T-helper 1 cell (primary cell): ENCODE results near the gene SRP9.

Experiments used
- DNase-seq, 5 donors: peaks; one replicate each; pipeline ENCODE4 v3.0.0-alpha.2; 2012 to 2020
- total RNA-seq, 4 donors: gene quantifications; one replicate each; lab custom pipeline; 2026; lab: John Stamatoyannopoulos, UW

The SRP9 gene
- 20.3 to 77.1 (median 31.2) reads per million in 4 donors for total RNA-seq

DNA sequence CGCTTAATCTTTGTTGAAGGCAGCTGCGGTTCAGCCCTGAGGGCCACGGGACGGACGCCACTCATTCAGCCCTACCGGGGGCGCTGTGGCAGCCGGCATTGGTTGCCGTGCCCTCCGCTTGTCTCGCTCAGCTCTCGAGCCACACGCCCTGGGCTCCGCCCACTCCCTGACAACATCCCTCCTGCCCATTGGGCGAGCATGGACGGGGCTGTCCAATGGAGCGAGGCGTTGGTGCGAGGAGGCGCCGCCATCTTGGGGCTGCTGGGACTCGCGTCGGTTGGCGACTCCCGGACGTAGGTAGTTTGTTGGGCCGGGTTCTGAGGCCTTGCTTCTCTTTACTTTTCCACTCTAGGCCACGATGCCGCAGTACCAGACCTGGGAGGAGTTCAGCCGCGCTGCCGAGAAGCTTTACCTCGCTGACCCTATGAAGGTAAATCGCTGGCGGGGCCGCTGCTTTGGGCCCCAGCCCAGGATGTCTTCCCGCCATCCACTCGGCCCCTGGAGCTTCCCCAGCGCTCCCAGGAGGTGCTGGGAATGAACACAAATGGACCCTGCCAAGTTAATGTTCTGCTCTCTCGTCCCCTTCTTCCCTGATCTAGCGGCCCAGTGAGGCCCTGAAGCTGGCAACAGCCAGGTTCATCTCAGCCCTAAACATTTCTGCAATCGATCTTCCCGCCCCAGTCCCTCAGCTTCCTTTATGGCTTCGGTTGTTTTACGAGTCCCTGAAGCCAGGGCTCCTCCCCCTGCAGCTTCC lies at the start of gene SRP9:
SRP9 (plus strand) TSS at position 244 of the 754 bp plus-strand sequence; CDS start at position 359, 115 bp downstream.
- peak; percentile 96 to 99 (median 98) for DNase-seq

DNA sequence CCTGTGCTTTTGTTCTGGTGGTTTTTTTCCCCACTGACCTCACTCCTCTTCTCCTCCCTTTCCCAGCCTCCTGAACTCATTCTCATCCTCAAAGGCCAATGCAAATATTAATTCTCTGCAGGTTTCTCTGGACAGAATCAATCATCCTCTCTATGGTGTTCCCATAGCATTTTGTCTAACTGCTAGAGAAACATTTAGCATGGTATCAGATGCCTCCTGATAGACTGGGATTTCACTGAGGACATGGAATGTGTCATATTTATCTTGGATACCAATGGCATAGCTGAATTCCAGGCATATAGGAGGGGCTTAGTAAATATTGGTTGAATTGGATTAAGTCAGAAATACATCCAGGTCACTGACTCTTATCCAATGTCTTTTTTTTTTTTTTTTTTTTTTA lies 46.1 kb upstream of the SRP9 start:
- DNase-seq: no peak

- no peak for DNase-seq
These were observed 44.4 kb upstream of the SRP9 start for GRCh38 chr1:225733254-225733653.

DNA sequence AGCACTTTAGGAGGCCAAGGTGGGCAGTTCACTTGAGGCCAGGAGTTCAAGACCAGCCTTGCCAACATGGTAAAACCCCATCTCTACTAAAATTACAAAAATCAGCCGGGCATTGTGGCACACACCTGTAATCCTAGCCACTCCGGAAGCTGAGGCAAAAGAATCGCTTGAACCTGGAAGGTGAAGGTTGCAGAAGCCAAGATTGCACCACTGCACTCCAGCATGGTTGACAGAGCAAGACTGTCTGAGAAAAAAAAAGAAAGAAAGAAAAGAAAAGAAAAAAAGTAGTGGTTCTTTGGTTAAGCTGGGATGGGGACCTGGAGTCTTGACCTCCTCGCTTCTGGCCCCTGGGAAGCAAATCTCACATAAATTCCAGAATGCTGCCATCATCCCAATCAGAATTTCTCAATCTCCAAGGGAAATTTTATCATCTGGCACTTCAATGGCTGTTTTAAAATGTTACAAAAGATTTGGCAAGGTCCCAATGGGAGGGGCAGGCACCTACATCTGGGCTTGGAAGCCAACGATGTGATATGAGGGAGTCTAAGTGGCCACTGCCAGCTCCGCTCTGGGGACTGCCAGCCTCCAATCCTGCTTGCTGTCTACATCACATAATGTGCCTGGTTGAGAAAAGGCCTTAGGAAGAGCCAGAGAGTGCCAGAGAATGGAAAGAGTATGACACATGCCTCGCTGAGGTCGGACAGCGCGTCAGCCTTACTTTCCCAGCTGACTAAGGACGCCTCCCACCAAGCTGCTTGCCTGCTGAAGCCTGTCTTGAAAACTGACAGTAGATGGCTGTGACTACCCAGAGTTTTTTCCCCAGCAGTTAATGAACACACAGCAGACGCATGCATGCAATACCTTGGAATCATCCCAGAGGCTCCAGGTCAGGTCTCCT lies 42.1 kb upstream of the SRP9 start:
- no peak for DNase-seq

DNA sequence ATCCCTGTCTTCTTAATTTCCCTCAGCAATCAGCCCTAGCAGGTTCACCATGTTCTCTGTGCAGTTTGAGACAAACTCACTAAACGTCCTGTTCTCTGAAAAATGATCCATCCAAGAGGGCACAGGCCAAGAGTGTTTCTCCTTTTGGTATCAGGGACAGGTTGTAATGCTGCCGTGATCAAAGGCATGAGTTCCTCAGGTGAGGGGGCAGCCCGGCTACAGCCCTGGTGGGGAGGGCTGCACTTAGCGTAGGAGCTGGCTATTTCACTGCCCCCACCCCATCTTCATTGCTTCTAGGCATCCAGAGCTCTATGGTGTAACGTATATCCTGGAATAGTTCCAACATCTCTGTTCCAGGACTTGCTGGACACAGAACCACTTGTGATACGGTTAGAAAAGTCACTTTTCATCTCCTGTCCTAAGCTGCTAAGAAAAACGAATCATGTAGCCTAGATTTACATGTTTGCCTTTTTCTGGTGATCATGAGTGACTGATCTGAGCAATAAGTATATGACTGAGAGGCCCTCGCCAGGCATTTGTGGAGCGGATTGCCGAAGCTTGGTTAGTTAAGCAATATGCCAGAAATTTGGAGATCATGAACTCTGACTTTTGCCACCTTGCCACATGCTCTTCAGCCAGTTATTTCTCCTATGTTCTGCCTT lies 41.1 kb upstream of the SRP9 start:
- DNase-seq: no peak

DNA sequence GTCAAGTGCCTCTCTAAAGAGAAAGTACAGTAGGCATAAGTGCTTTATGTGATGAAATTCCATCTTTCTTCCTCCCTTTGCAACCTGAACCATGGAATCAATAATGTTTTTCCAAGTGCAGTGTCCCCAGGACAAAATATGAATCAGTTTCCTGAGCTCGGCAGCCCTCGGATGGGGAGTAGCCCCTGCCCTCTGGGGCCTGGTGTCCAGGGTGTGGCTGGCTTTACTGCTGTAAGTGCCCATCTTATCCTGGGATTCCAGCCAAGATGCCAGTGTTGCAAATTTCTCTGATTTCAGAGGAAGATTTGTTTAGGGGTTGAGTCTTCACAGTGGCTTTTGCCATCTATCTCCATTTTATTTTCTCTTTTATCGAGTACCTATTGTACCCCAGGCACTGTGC lies 40.5 kb upstream of the SRP9 start:
- no peak for DNase-seq

- no peak for DNase-seq
These were observed 39.8 kb upstream of the SRP9 start for GRCh38 chr1:225737866-225738265.

- DNase-seq: no peak
These were observed 38.9 kb upstream of the SRP9 start for GRCh38 chr1:225738763-225739162.

DNA sequence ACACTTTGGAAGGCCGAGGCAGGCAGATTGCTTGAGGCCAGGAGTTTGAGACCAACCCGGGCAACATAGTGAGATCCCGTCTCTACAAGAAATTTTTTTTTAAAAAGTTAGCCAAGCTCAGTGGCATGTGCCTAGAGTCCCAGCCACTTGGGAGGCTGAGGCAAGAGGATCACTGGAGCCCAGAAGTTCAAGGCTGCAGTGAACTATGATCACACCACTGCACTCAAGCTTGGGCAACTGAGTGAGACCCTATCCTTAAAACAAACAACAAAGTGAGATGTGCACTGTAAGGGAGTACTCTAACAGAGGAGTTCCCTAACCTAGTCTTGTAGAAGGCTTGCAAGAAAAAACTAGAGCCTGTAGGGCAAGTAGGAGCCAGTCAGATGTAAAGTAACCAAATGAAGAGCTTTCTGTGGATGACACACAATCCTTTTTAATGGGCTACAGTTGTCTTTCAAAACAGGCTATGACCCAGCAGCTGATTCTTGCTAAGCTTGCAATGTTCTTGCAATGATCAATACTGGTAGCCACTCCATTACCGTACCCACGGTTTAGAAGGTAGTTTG lies 38.0 kb upstream of the SRP9 start:
- DNase-seq: no peak

DNA sequence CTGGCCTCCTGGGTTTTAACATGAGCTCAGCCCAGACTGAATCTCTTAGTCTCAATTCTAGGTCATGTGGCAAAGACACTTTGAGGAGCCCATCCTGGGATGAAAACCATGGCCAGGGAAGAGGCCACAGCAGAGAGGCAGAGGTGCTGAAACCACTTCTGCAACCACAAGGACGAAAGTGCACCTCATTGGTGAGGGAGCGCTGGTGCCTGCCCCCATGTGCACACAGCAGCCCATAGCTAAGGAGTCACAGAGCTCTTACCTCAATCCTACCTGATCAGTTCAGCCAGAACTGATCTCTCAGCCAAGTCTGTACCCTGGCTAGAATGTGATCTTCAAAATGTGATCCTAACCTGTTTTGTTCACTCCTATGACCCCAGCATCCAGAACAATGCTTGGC lies 32.9 kb upstream of the SRP9 start:
- no peak for DNase-seq

GRCh38 chr1:225745273-225745672 lies 32.4 kb upstream of the SRP9 start:
- no peak for DNase-seq

- no peak for DNase-seq
These were observed 31.1 kb upstream of the SRP9 start for GRCh38 chr1:225746361-225747179.

DNA sequence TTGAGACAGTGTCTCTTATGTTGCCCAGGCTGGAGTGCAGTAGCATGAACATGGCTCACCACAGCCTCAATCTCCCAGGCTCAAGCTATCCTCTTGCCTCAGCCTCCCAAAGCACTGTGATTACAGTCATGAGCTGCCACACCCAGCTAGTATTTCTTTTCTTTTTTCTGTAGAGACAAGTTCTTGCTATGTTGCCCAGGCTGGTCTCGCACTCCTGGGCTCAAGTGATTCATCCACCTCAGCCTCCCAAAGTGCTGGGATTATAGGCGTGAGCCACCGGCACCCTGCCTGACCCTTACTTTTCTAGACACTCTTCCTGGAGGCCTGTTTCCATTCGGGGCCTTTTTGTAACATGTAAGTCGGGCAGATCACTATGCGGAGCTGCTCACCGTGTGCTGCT lies 30.1 kb upstream of the SRP9 start:
- no peak for DNase-seq

DNA sequence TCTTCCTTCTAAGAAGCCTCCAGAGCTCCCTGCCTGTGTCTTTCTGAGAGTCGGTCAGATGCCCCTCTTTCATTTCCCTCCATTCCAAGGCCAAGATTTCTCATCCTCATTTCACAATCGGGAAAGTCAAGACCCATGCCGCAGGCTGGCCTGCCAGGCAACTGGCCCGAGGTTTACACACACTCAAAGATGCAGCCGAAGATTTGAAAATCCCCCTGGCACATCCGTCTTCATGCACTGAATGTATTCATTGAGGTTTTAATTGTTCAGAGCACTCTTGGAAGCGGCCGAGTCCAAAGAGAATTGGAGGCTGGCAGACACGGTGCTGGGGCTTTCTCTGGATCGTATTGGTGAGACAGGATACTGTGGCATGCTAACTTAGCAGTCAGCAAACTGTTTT lies 29.1 kb upstream of the SRP9 start:
- no peak for DNase-seq

GRCh38 chr1:225749706-225750105 lies 27.9 kb upstream of the SRP9 start:
- DNase-seq: no peak

GRCh38 chr1:225750420-225750819 lies 27.2 kb upstream of the SRP9 start:
- no peak for DNase-seq

DNA sequence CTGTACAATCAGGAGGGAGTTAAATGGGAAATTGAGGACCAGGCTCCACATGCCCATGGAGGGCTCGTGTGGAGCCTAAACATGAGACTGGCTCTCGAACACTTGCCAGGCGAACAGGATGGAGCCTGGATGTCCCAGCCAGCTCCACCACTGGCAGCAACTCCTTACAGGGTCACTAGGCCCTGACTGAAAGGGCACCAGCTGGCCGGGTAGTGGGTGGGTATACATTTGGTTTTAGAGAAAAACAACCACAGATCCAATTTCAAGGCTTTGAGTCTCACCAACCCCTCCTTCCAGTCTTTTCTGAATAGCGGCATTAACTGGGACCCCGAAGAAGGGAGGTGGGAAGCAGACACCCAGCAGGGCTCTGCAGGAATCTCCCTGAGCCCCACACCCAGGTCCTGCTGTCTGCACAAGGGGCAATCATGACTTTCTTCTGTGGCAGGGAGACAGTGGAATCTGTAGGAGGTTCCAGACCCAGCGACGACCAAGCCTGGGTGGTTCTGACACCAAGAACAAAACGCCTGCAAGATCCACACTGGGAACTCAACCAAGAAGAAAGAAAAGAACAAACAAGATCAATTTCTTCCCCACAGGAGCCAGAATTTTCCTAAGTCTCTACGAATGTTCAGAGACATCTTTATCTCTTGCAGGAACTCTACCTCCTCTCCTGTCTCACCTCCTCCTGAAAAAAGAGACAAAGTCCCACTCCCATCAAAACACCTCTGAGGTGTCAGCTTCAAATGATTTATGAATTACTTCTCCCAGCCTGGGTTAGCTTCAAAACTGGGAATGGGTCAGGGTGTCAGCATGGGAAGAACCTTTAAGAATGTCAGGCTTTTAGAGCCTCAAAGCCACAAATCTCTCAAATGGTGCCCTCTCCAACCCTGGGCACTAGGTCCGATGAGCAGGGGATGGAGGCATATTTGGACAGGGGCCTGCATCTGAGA lies 26.5 kb upstream of the SRP9 start:
- no peak for DNase-seq

GRCh38 chr1:225752245-225752644 lies 25.4 kb upstream of the SRP9 start:
- DNase-seq: no peak

- DNase-seq: no peak
These were observed 22.5 kb upstream of the SRP9 start for GRCh38 chr1:225754940-225755641.

GRCh38 chr1:225755671-225756319 lies 21.8 kb upstream of the SRP9 start:
- DNase-seq: no peak
